Lower leg skin (tissue), 3 donors: ENCODE data around the gene HOXD11.

Source experiments
- CTCF ChIP-seq, 3 donors: fragments of 450-650 bp; IDR thresholded peaks; one replicate each; pipeline ENCODE4 v1.5.1; 2016; ENCODE audit warnings: antibody characterized with exemption in 3 of 3, mild to moderate bottlenecking in 3 of 3, moderate library complexity in 2 of 3
- POLR2A ChIP-seq, 2 donors: fragments of 450-650 bp; IDR thresholded peaks; one replicate each; pipeline ENCODE4 v1.6.1; 2016 to 2017; ENCODE audit warnings: antibody characterized with exemption in 2 of 2, mild to moderate bottlenecking in 1 of 2, moderate library complexity in 1 of 2

DNA sequence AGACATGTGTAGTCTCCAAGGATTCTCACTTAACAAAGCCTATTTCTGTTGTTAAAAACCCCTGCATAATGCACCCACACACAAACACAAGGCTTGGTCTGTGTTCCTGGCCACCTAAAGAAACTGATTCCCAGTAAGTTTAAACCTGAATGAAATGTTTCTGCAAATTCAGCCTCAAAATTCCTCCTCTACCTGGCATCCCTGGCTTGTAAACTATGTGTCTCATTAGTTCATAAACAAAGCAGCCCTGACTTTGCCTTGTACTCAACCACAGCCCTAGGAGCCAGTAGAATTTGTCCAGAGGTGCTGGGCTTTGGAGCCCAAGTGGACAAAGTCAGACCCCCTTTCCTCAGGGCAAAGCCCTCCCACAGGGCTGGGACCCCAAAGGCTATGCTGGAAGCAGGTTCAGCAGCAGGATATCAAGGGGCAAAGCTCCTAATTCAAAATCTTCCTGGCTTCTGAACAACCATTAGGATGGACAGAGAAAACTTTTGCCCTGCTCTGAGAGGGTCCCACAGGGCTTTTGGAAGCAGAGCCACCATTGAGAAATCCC is 17.2 kb upstream of the HOXD11 start:
- TF ChIP-seq CTCF (IDR thresholded peaks at IDR 0.05) (no peak), POLR2A (IDR thresholded peaks at IDR 0.05) (no peak)
